Activated T-helper 9 cell treated with anti-CD3 and anti-CD28 coated beads, Interleukin-2, amount 50 U/mL, for 16 hours (primary cell): ENCODE measurements around the gene GATAD2A.
A peak's percentile ranks its signal among the peaks of the same experiment; 100 is the strongest.
"Not testable (repeated sequence)": the region's sequence is repeated elsewhere in the genome, so short reads cannot be mapped to it uniquely, and the experiment has no call there.

Experiments
- DNase-seq: peaks from one replicate; pipeline ENCODE4 v3.0.0-alpha.2; 2020; ENCODE audit warnings: low read depth

The GATAD2A gene

GRCh38 chr19:19468424-19469050 is 63.1 kb downstream of the GATAD2A start:
- DNase-seq = no peak

- DNase-seq = no peak
Measured at GRCh38 chr19:19470579-19470978, 65.1 kb downstream of the GATAD2A start.

GRCh38 chr19:19471682-19472081 is 66.2 kb downstream of the GATAD2A start:
- DNase-seq = no peak

GRCh38 chr19:19472106-19472505 is 66.6 kb downstream of the GATAD2A start:
- not testable (repeated sequence) for DNase-seq

GRCh38 chr19:19475015-19475765 is 69.7 kb downstream of the GATAD2A start:
- no peak for DNase-seq

GRCh38 chr19:19475849-19476828 is 70.7 kb downstream of the GATAD2A start:
- no peak for DNase-seq

- no peak for DNase-seq
Measured at GRCh38 chr19:19477705-19478383, 72.4 kb downstream of the GATAD2A start.

- no peak for DNase-seq
Measured at GRCh38 chr19:19480688-19481087, 75.2 kb downstream of the GATAD2A start.

GRCh38 chr19:19482809-19483596 is 77.5 kb downstream of the GATAD2A start:
- no peak for DNase-seq

GRCh38 chr19:19485161-19485997 is 79.9 kb downstream of the GATAD2A start:
- DNase-seq = no peak

GRCh38 chr19:19485998-19486290 is 80.5 kb downstream of the GATAD2A start:
- DNase-seq = no peak

GRCh38 chr19:19486343-19487076 is 81.0 kb downstream of the GATAD2A start:
- no peak for DNase-seq

- no peak for DNase-seq
Measured at GRCh38 chr19:19487077-19487949, 81.8 kb downstream of the GATAD2A start.

GRCh38 chr19:19487950-19488874 is 82.7 kb downstream of the GATAD2A start:
- DNase-seq = no peak

- peak; percentile 74 for DNase-seq
Measured at GRCh38 chr19:19488875-19489690, 83.6 kb downstream of the GATAD2A start.

GRCh38 chr19:19489804-19490204 is 84.3 kb downstream of the GATAD2A start:
- DNase-seq = no peak
